HG03354 (cell line): ENCODE measurements around the gene RHOBTB3.
"Not testable (repeated sequence)": the region's sequence is repeated elsewhere in the genome, so short reads cannot be mapped to it uniquely, and the experiment has no call there.

ENCODE experiments used
- ATAC-seq: cut with Tn5 transposase; IDR thresholded peaks from one replicate; pipeline ENCODE4 v1.9.1; 2021; ENCODE audit warnings: mild to moderate bottlenecking; ENCODE audit not compliant: unreplicated experiment, poor library complexity, severe bottlenecking

The RHOBTB3 gene

GRCh38 chr5:95830226-95830625, 99.1 kb downstream of the RHOBTB3 start:
- ATAC-seq, result no peak

DNA sequence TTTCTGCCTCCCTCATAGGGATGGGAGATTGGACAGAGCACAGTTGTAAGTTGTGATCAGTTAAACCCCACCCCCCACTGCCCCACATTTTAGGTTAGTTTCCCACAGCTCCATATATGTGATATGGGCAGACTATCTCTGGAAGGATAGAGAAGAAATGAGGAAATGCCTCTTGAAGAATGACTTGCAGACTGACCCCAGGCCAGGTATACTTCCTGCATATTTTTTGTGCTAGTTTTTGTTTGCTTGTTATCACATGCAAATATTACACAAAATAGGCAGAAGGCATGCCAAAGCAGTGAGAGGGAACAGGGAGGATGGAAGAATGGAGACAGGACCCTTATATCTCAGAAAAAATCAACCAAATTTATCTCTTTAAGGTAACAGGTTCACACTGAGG, 101.5 kb downstream of the RHOBTB3 start:
- ATAC-seq, result no peak

DNA sequence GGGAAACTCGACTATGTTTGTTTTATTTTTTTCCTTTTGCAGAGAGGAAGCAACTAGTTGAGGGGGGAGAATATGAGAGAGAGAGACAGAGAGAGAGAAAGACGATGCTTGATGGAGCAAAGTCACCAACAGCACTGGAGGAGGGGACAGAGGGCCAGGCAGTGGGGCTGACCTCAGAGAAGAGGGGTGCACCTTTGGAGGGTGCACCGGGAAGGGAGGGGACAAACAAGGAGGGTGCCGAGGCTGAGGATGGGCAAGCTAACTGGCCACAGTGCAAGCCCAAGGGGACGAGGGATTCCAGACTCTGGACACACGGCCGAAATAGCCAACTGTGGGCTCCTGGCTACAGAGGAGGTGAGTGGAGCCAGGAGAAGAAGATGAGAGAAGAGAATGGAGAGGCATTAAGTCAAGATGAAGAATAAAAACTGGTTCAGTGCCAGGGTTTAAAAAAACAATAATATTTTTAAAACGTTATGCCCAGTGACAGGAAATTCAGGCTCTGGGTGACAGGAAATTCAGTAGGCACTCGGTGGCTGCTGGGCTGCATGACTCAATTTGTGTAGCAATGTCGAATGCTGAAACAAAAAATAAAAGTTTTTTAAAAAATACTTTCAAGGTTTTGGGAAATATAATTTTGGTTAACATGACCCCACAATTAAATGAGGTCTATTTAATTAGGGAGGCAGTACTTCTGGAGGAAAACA, 104.7 kb downstream of the RHOBTB3 start:
- no peak for ATAC-seq

GRCh38 chr5:95836544-95836943, 105.4 kb downstream of the RHOBTB3 start:
- peak; percentile 24 for ATAC-seq

GRCh38 chr5:95836971-95837370, 105.8 kb downstream of the RHOBTB3 start:
- not testable (repeated sequence) for ATAC-seq

DNA sequence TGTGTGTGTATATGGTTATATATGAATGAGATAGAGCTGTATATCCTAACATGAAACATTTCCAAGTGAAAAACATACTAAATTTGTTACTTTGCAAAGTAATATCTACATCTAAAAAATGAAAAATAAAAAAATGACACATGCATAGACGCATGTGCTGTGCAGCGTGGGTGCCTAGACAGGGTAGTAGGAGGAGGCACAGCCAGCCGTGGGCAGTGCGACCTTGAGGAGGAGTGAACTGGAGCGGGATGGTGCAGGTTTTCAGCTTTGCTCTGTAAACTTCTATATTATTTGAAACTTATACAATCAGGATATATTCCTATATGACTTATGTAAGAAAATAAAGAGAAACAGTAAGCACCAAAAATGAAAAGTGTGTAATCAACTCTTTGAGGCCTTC, 106.4 kb downstream of the RHOBTB3 start:
- no peak for ATAC-seq

DNA sequence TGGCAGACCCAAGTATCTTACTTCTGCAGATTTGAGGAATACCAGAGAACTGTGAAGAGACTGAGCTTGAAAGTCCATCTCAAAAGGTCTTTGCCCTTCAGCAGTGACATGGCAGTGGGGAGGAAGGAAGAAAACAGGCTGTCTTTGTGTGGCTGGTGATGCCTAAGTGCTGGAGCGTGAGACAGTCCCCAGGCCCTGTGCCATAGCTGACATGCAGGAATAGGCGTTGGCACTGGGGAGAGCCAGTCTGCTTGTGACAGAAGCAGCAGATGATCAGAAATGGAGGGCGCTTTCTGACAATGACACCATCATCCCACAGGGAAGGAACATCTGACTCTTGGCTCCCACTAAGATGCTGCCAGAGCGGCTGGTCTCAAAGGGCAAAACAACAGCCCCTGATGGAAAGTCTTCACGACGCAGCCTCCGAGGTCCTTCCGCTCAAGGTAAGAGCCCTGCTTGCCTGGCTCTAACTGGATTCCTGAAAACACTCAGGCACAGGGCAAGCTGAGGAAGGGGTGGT, 106.9 kb downstream of the RHOBTB3 start:
- ATAC-seq, result no peak

DNA sequence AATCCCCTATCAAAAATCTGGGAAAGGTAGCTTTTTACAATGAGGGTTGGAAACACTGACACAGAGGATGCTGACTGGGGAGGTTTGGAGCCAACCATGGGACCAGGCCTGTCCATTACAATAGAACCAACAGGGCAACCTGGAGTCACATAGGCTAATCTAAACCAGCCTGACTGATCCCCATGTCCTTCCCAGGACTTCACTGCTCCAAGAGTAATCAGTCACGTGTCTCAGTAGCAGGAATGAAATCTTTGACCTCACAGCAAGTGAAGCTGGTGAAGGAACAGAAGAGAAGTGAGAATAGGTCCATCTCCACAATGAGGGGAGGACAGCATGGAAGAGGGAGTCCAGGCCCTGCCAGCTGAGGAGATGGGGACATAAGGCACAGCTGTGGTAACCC, 107.4 kb downstream of the RHOBTB3 start:
- no peak for ATAC-seq

DNA sequence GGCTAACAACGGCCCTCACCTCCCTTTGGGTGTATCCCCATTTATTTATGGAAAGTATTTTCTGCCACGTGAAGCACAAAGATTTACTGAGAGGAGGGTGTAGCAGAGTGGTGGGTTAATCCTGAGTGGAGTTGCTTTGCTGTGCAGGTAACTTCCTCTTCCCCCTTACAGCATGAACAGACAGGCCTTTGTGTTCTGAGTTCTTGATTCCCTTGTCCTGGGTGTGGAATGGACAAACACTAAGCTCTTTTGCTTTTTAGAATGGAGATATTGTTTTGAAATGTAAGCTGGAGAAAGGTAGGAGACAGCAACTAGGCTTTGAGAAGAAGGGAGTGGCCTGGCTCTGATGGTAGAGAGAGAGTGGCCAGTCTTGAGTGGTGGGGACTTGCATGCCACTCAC, 108.5 kb downstream of the RHOBTB3 start:
- no peak for ATAC-seq

DNA sequence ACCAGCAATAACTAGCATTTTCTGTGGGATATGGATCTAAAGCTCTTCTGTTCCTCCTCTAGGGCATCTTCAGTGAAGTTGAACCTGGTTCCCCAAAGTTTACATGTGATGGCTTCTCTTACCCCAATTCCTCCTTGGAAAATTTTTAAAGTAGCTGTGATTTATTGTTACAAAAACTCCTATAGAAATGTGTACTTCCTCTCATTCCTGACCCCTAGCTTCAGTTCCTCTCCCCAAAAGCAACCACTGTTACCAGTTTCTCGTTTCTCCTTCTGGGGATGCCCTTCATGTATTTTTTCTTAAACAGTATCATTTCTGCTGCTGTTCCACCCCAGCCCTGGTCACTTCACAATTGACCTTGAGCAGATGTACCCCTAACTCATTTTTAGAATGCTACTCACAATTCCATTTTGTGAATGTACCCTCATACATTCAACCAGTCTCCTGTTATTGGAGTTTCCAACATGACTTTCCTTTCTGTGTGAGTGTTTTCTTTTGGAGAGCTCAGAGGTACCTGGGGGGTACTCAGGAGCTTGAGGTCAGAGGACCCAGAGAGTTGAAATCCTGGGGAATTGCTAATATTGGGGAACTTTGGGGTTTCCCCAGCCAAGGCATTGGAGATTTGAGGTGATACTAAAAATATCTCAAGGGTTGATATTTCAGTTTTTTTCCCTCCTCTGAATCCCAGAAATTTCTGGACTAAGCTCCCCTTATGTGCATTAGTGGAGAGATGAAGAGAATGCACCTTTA, 110.0 kb downstream of the RHOBTB3 start:
- ATAC-seq, result no peak

DNA sequence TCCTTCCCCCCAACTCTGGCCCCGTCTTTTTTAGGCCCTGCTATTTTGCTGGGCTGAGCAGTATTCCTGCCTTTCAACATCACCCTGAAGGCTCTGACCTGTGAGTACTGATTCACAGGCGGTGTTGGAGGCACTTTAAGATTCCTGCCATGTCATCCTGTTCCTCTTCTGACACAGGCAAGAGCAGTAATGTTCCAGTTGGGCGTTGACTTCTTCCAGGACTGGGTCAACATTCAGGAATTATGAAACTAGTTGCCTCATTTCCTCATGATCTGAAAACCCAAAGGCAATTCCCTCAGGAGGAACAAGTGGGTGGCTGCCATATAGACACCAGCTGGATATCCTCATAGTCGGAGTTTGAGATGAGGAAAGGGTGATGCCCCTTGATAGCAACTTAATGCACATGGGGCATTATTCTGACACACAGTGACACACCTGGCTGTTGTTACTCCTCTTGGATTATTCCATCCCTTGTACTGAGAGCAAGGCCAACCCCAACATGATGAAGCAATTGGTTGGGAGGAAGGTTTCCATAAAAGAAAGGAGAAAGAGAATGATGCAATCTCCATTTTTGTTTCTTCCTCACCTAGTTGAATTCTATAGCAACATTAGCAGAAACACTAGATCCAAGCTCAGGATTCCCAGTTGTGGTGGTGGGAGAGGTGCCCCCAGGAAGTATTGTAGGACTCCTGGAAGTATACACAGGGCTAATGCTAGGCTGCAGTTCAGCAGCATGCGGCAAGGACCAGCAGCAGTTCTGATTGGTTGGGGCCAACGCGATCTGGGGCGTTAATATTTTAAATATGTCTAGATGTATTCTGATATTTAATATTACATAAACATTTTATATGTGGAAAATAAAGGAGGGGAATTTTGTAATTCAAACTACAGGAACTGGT, 111.0 kb downstream of the RHOBTB3 start:
- no peak for ATAC-seq

DNA sequence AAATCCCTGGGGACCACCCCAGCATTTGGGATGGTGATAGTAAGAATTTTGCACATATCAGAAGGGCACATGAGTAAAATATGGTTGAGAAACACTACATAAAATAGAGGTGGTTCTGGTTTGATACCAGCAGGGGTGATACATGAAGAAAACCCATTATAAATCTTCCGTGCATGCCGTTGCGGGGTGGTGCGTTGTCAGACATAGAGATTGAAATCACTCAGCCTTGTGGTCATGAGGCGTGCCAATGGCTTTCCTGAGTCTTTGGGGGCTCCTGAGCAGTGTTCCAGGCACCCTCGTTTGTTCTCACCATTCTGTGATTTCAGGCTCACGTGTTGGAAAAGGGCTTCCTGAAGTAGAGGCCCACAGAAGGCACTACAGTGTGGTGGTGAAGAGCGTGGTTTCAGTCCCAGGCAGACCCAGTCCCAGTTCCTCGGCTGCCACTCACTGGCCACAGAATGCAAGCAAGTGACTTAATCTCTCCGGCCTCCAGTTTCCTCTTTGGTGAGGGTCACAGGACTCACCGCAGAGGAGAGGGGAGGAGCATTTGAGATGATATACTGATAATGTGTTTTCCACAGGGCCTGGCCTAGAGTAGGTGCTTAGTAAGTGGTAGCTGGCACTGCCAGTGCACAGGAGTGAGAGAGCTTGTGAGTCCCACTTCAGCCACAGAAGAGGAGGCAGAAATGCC, 111.9 kb downstream of the RHOBTB3 start:
- ATAC-seq, result peak; percentile 91

DNA sequence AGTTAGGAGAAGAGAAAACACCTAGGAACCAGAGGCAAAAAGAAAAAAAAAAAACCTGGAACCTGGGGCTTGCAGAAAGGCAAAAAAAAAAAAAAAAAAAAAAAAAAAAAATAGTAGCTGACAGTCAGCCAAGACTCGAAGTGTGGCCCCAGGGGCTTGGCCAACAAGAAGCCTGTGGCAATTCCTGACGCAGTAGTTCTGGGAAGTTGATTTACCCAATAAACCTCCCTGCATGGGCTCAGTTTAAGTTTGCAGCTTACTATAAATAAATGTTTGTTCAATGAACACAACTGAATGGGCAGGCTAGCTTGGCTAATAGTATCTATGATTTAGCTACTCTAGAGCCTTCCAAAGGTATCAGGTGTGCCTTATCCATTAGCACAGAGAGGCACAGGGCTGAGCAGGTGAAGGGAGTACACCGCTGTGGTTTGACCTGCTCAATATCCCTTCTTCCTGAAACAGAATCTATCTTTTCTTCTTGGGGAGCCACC, 112.6 kb downstream of the RHOBTB3 start:
- ATAC-seq, result no peak

GRCh38 chr5:95845391-95845790, 114.3 kb downstream of the RHOBTB3 start:
- ATAC-seq, result no peak
